Smooth muscle cell of the brain vasculature (primary cell): Measurements from ENCODE around the gene YPEL2.
"Not testable (repeated sequence)": the region's sequence is repeated elsewhere in the genome, so short reads cannot be mapped to it uniquely, and the experiment has no call there.

Source experiments
- DNase-seq: peaks from one replicate; pipeline ENCODE4 v3.0.0-alpha.2; 2012; ENCODE audit warnings: low read depth, low spot score

The YPEL2 gene, protein sequence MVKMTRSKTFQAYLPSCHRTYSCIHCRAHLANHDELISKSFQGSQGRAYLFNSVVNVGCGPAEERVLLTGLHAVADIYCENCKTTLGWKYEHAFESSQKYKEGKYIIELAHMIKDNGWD

GRCh38 chr17:59331129-59331928, at the start of gene YPEL2:
Gene YPEL2, plus strand, starts transcription at chr17:59331655. Its CDS starts 21,755 bp downstream, at chr17:59353410.
- DNase-seq = peak; percentile 84

- no peak for DNase-seq
Measured at GRCh38 chr17:59284317-59284716, 47.1 kb upstream of the YPEL2 start.

DNA sequence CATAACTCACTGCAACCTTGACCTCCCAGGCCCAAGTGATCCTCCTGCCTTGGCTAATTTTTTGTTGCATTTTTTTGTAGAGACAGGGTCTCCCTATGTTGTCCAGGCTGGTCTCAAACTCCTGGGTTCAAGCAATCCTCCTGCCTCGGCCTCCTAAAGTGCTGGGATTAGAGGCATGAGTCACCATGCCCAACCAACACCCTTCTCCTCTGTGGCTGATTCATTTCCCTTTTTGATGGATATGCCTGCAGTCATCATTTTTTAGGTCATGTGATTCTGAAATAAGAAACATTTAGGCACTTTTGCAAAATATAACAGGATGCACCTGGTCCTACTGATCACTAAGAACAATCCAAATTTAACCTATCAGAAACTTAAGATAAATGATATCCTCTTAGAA, 44.0 kb upstream of the YPEL2 start:
- no peak for DNase-seq

DNA sequence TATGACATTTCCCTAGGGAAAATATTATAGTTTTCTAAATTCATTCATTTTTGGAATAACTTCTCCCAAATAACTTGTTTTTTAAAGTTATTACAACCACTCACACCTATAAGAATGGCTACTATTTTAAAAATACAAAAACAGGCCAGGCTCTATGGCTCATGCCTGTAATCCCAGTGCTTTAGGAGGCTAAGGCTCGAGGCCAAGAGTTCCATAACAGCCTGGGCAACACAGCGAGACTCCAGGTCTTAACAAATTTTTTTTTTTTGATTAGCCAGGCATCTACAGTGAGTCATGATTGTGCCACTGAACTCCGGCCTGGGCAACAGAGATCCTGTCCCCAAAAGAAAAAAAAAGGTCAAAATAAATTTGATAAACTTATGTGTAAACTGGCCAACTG, 43.6 kb upstream of the YPEL2 start:
- no peak for DNase-seq

- DNase-seq = no peak
Measured at GRCh38 chr17:59289981-59290301, 41.5 kb upstream of the YPEL2 start.

GRCh38 chr17:59290302-59290998, 41.0 kb upstream of the YPEL2 start:
- not testable (repeated sequence) for DNase-seq

GRCh38 chr17:59292174-59292523, 39.3 kb upstream of the YPEL2 start:
- no peak for DNase-seq

DNA sequence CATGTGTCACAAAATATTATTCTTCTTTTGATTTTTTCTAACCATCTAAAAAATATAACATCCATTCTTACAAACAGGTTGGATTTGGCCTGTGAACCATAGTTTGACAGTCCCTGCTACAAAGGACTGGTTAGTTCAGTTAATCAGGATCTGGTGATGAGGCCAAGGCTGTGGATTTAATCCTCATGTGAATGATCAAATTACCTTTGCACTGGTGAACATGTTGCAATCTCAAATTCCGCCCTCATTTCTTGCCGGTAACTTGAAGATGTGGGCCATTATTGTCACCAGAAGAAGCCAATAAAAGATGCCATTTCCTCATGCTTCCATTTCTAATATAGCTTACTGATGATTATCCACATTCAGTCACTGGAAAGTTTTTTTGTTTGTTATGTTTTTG, 35.3 kb upstream of the YPEL2 start:
- no peak for DNase-seq

DNA sequence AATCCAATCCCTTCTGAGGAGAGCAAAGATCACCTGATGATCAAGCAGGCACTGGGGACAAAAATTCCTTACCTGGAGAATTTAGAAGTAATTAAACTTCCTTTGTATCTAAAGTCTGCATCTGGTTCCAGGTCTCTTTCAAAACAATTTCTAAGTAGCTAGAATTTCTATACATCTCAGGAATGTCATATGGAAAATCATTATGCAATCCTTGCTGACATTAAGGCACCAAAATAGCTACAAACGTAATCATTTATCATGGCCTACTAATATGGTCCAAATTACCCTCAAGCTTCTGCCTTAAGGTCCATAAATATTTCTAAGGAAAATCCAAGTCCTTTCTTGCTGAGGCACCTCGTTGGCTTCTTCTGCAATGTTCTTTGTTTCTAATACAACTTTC, 32.9 kb upstream of the YPEL2 start:
- no peak for DNase-seq

- DNase-seq = no peak
Measured at GRCh38 chr17:59299400-59300092, 31.9 kb upstream of the YPEL2 start.

DNA sequence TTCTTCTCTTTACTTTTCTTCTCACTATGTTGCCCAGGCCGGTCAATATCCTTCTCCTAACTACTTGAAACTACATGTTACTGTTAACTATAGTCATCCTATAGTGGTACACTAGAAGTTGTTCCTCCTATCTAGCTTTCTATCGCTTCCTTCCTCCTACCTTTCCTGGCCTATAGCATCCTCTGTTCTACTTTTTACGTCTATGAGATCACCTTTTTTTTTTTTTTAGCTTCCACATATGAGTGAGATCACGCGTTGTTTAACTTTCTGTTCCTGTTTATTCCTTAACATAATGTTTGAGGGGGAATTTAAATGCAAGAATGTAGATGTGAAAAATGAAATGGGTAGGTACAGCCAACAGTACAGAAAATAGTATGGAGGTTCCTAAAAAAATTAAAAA, 30.5 kb upstream of the YPEL2 start:
- DNase-seq = no peak

DNA sequence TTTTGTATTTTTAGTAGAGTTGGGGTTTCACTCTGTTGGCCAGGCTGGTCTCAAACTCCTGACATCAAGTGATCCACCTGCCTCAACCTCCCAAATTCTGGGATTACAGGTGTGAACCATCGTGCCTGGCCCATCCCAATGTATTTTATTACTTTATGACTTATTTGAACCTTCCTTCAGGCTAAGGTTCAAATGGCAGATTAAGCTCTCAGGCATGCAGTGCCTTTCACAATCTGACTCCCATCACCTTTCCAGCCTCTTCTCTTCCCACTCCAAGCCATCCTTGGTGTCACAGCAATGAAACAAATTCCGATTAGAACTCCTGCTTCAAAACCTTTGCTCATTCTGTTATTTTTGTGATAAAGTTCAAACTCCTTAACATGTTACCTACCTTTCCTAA, 26.6 kb upstream of the YPEL2 start:
- DNase-seq = no peak

- DNase-seq = no peak
Measured at GRCh38 chr17:59310263-59310920, 21.1 kb upstream of the YPEL2 start.

GRCh38 chr17:59311051-59311468, 20.4 kb upstream of the YPEL2 start:
- no peak for DNase-seq

DNA sequence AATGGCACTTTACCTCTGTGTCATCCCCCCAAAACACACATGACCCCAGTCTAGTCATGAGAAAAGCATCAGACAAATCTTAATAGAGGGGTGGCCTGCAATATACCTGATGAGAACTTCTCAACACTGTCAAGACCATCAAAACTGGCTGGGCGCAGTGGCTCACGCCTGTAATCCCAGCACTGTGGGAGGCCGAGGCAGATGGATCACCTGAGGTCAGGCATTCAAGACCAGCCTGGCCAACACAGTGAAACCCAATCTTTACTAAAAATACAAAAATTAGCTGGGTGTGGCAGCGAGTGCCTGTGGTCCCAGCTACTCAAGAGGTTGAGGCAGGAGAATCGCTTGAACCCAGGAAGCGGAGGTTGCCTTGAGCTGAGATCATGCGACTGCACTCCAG, 19.9 kb upstream of the YPEL2 start:
- DNase-seq = not testable (repeated sequence)

DNA sequence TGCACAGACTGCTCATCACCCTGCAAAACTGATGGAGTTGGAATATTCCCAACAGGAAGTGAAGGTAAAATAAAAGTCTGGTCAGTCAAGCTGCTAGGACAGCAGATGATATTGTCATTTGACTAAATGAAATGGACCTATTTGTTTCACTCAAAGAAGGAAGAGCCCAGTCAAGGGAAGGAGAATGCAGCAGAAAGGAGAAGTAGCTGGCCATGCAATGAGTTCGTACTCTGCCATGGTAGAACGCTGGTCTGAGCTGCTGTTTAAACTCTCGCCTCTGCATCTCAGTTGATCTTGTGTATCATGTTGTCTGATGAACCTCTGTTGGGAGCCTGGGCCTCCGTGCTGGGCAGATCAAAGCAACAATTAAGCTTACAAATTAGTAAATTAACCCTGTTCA, 15.6 kb upstream of the YPEL2 start:
- DNase-seq = no peak

DNA sequence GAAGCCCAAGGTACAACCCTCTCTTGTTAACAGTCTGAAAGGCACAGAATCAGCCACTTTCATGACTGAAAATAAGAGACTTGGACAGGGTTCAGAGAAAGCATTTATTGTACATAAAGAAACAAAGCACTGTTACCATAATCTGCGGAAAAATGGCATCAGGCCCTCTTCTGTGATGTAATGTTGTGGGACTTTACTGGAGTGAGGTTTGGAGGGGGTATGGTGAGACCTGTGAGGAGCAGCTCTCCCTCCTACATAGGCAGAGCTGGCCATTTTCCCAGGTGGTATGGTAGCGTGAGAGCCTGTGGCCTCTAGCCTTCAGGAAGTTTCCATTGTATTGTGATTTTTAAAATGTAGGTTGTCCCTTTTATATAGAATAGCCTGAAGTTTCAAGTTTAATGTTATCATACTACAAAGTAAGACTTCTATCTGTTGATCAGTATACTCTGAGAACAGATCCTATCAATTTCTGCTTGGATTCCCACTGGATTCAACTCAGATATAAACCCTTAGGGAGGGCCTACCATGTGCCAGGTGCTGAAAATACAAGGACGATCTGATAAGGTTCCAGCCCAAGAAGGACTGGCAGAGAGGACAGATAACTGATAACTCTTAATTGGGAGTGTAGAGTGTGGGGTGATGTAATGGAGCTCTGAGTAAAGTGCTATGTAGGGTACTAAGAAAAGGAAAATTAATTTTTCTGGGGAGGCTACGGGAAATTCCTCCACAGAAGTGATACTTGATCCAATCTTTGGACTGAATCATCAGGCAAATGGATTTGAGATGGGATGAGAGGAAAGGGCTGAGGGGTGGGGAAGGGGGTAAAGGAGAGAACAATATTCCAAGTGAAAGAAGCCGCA, 4.1 kb upstream of the YPEL2 start:
- DNase-seq = no peak

DNA sequence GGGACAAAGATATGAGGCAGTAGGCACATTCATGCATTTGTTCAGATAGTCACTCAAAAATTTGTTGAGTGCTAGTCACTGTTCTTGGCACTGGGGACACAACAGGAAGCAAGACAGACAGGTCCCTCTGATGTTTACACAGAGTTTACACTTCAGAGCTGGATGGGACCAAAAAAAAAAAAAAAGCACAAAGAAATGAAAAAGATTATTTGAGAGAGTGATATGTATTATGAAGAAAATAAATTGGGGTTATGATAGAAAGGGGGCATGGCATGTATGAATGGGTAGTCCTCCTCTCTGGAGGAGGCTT, 3.5 kb upstream of the YPEL2 start:
- DNase-seq = no peak

DNA sequence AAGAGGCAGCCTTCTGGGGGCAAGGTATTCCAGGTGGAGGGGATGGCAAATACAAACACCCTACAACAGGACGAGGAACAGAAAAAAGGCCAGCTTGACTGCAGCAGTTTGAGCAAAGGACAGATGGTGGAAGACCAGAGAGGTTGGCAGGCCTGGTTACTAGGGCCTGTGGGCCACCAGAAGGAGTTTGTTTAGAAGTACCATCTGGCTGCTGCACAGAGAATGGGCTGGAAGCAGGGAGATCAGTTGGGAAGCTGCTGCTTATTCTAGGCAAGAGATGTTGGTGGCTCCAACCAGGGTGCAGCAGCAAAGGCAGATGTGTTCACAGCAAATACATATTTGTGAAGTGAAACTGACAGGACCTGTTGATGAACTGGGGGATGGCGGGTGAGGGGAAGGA, 2.9 kb upstream of the YPEL2 start:
- DNase-seq = no peak

DNA sequence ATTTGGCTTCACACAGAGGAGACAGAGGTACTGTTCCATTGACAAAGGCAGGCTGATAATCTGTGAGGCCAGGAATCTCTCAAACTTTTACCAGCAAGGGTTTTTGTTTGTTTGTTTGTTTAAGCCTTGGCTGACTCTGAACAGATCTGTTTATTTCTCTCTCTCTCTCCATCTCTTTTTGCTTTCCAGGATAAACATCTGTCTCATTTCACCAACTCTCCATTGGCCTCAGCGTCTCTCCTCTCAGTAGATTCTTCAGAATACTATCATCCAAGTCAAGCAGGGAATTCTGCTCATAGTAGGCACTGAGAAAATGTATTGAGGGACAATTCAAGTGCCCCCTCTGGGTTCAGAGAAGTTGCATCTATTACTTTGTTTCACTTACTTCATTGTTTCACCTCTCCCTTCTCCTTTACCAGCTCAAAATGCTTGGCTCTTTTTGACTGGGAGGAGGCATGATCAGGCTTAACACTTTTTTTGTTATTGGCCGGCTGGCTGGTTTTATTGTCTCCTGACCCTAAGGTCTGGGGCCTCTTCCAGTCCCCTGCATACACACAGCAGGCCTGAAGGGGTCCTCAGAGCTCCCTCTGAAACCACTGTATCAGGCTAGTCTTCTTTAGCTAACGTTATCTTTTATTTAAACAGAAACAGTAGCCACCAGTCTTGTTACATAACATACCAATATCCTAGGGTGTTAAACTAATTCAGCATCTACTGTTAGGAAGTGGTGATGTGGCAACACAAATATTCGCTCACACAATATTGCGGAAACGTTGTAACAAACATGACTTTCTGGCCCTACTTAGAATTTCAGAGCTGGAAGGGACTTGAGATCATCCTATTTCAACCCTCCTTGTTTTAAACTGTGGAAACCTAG, 2.0 kb upstream of the YPEL2 start:
- no peak for DNase-seq
